ENCODE measurements around the gene VILL.

Gene VILL

DNA sequence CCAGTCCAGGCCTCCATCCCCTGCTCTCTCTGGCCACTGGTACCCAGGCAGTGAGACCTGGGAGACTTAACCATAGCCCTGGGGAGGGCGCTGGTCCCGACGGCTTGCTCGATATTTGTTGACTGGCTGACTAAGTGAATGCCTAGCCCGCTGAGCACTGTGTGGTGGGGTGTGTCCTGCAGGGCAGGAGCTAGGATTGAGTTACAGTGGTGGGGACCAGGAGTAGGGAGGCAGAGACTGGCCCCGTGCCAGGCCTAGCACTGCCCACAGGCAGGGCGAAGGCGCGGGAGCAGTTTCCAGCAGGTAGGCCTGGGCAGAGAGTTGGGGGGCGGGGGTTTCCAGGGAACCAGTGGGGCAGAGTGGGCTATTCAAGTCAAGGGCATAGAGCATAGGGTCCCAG is at the start of gene VILL:
Gene VILL (plus strand): TSS at position 260 of the 400 bp plus-strand sequence. CDS start 2,887 bp downstream, outside the sequence.
- DNase-seq (ENCODE audit: low read depth in 2 of 2) = no peak

DNA sequence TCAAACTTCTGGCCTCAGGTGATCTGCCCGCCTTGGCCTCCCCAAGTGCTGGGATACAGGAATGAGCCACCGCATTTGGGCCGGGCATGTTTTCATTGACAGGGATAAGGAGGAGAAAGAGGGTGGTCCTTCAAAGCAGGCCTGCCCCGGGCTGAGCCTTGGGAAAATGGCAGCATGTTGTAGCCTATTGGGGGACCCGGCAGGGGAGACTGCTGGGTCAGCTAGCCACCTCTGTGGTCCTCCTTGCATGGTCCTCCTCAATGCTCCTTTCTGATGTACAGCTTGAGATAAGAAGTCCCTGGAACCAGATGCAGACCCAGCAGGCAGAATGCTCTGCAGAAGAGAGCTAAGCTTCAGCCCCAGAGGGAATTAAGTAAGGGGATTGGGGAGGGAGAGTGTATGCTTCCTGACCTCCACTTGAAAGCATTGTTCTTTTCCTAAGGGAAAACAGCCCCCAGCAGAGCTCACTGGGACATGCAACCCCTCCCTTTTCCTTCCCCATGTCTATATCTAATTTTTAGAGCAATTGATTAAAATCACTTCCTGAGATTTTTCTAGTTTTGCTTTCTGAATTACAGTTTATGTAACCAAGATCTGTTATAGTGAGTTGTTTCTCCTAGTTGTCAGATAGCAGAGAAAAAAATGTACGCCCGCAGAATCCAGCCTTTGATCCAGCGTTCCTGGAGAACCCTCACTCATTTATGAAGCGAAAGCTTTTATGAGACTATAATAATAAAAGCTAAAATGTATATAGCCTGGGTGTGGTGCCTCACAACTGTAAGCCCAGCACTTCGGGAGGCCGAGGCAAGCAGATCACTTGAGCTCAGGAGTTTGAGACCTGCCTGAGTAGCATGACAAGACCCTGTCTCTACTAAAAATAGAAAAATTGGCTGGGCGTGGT is 48.7 kb upstream of the VILL start:
- DNase-seq (ENCODE audit: low read depth in 2 of 2) = no peak

DNA sequence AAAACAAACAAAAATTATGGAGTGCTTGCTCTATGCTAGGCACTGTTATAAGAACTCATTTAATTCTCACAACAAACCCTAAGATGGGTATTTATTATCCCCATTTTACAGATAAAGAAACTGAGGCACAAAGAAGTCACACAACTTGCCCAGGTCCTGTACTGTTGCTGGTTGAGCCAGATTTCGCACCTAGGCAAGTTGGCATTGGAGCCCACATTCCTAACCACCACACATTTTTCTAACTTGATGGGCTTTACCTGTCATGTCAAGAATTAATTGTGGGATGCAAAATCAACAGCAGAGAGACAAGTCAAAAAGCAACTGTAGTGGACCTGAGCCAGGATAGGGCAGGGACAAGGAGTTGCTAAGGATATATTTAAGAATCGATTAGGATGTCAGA is 47.9 kb upstream of the VILL start:
- DNase-seq (ENCODE audit: low read depth in 2 of 2) = no peak

DNA sequence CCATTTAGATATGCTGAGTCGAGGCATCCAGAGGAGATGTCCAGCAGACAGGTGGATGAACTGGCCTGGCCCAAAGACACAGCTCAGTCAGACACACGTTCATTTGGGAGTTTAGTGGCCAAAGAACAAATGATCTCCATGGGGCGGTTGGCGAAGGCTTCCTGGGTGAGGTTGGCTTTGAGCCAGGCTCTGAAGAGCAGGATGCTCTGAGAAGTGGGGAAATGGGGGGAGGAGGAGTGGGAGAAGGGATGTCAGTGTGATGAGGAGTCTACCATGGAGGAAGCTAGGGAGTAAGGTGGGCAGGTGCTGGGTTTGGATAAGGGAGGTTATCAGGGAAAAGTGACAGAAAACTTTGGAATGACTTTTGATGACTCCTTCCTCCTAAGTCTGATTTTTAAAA is 47.5 kb upstream of the VILL start:
- DNase-seq (ENCODE audit: low read depth in 2 of 2) = no peak

DNA sequence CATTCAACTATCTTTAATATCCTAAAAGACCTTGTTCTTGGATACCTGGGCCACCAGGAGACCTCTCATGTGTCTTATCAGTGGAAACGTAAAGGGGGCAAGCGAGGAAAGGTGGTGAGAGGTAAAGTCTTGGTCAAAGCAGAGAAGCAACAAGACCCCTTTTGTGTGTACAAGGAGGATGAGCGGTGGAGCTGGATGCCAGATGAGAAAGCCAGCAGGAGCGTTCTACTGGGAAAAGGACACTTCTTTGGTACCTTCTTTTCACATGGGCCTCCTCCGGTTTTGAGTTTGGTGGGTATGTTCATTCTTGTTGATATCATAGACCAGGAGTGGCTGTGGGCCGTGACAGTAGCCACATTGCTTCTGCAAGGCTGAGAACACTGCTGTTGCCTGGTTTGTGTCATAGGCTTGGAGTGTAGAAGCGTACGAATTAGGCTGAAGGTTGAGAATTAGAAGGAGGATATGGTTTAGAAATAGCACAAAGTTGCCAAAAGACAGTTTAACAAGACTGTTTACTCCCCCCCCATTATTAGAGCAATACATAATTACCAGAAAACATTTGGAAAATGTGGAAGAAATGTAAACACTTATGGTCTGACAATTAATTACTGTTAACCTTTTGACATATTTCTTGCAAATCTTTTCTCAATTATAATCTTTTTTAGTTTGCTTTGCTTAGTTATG is 46.8 kb upstream of the VILL start:
- no peak for DNase-seq (ENCODE audit: low read depth in 2 of 2)

DNA sequence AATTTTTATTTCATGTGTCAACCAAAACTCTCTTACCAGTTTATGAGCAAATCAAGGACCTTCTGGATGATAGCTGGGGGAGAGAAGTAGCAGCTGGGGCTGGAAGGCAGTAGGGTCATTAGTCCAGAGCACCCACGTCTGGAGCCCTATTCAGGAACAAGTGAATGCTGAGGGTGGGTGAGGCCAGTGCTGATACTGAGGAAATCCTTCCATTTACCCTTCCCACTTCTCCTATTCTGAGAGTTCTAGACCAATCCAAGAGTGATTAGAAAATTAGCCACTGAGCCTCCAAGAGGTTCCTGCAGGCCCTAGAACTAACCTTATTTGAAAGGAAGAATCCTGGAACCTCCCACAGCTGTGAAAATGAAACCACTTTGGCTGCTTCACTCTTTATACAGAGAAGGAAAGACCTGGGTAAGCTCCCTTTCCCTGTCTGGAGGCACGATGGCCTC is 46.2 kb upstream of the VILL start:
- no peak for DNase-seq (ENCODE audit: low read depth in 2 of 2)

DNA sequence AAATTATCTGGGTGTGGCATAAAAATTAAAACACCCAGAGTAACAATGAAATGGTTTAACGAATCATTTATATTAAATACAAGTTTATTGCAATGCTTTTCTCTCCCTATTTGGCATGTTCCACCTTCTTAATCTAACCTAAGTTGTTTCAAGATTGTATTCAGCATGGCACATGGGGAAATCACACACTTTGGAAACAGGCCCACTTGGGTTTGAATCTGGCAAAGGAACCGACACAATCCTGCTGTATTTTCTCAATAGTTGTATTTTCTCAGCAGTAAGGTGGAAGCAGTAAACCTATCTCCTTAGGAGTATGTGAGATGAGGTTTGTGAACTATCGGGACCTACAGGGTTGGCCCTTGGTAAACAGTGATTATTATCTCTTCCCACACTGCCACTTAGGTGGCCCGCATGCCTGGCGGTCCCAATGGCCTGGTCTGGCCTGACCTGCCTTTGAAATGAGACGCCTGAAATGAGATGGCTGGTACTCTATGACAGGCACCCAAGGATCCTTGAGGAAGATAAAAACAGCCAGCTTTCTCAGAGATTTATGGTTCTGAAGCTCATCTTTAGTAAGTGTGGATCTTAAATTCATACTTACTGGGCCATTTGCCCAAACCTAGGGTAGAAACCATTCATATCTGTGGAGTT is 45.3 kb upstream of the VILL start:
- DNase-seq (ENCODE audit: low read depth in 2 of 2) = no peak

DNA sequence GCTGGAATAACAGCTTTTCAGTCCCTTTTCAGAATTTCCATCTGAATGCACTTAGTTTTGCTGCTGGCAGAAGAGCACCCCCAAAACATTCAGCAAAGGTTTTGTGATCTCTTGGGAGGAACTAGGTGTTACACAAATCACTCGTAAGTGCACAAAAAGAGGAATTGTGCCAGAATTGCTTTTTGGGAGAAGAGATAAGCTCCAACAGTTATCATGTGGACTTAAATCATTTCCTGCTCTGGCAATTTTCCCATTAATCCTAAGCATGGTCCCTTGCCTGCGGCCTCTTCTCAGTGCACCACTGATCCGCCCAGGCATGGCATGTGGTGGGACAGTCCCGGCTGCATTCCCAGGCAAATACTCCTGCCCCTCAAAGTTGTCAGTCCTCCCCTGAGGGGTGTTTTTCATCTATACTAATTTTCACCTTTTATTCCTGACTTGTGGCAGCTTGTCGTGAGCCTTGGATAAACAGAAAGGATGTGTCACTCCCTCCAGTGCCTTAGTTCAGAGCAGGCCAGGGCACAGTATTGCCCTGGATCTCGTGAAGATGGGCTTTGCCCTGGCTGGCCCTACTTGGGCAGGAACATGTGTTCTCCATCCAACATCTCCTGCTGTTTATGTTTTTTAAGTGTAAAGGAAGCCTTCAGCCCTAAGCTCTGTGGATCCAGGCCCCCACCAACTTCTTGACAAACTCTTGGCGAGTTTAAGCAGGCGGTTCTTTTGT is 44.6 kb upstream of the VILL start:
- no peak for DNase-seq (ENCODE audit: low read depth in 2 of 2)

DNA sequence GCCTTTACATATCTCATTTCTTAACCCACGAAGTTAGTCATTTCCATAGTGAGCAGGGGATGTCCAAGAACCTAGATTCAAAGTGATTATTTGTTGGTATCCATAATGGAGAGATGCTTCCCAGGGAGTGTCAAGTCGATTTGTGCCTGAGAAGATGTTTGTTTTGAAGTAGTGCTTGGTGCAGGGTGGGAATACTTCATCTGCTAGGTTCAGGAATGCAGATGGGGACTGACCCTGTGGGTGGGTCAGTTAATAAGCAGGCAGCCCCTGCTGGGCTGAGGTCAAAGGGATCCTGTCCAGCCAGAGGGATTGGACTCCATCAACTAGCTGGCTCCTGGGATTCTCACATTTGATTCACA is 44.1 kb upstream of the VILL start:
- DNase-seq (ENCODE audit: low read depth in 2 of 2) = no peak

DNA sequence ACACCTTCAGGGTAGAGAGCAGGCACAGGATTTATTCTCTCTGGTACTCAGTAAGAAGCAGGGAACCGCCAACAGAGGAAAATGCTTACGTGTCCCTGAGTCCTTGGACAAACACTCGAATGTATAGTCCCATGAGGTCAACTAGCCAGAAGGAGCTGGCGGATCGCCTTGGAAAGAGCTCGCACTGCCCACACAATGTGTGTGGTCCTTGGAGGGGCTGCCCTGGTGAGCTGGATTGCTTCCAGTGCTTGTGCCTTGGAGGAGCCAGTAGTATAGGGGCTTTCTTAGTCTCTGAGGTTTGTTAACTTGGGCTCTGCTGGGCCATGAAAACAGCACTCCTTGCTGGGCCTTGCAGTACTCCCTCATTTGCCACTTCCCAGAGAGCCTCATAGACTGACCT is 40.7 kb upstream of the VILL start:
- DNase-seq (ENCODE audit: low read depth in 2 of 2) = no peak

DNA sequence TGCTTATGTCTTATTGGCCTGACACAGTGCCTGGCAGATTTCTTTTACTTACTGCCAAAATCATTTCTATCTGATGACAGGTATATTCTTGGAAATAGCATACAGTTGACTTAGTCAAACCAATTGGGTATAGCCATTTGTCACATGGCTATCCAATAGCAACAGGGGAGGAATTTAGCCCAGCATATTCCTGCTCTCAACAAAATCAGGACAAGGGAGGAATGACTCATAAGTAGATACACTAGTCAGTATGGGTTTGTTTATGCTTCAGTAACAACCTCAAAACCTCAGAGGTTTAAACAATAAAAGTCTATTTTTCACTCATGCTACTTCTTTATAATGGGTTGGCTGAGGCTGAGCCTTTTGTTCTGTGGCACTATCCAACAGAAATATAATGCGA is 38.0 kb upstream of the VILL start:
- DNase-seq (ENCODE audit: low read depth in 2 of 2) = no peak

DNA sequence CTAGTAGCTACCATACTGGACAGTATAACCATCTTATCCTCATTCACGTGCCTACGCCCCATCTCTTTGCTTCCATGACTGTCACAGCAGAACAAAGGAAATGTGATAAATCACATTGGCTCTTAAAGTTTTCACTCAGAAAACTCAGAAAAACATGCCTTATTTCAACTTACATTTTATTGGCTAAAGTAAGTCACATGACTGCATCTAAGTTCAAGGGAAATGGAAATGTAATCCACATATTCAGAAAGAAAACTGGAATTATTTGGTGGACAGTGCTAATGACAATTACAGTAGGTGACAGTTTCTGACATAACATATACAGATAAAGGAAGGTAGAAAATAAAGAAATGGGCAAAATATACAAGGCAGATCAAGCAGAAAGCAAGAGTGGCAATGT is 37.4 kb upstream of the VILL start:
- DNase-seq (ENCODE audit: low read depth in 2 of 2) = no peak

DNA sequence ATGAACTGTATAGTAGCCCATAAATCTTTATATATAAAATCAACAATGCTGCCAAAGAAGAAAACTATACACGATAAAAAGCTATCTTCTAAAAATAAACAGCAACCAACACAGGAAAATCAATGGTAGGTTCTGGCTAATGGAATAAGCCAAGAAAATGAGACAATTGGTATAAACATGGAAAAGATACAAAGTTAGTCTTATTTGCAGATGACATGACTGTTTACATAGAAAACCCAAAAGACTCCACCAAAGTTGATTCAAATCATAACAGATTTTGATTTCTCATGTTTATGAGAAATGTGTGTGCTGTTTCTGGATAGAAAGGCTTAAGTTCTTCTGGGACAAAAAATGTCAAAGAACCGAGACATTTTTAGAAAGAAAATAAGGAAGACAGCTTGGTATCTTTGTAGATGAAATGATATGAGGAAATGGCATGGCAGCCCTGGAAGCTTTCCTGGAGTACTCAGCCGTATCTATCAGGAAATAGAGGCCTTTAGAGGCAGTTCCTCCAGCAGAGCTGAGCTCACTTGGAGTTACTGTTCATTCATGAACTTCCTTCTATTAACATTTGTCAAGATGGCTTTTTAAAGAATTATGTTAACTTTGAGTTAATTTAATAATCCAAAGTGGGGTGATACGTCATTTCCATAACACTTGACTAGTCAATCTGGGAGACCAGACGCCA is 36.7 kb upstream of the VILL start:
- no peak for DNase-seq (ENCODE audit: low read depth in 2 of 2)

DNA sequence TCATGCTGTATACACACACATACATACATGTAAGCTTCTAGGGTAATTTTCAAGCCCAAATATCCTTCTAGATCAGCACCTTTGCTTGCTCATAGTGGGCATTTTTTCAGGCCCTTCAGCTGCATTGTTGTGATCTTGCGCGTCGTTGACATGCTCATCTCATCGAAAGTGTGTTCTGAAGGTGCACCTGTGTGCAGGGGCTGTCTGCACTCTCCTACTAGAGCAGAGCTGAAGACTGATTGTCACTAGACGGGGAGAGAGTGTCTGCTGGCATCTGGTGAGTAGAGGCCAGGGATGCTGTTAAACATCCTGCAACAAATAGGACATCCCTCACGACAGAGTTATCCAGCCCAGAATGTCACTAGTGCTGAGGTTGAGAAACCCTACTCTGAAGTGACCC is 35.7 kb upstream of the VILL start:
- DNase-seq (ENCODE audit: low read depth in 2 of 2) = no peak

DNA sequence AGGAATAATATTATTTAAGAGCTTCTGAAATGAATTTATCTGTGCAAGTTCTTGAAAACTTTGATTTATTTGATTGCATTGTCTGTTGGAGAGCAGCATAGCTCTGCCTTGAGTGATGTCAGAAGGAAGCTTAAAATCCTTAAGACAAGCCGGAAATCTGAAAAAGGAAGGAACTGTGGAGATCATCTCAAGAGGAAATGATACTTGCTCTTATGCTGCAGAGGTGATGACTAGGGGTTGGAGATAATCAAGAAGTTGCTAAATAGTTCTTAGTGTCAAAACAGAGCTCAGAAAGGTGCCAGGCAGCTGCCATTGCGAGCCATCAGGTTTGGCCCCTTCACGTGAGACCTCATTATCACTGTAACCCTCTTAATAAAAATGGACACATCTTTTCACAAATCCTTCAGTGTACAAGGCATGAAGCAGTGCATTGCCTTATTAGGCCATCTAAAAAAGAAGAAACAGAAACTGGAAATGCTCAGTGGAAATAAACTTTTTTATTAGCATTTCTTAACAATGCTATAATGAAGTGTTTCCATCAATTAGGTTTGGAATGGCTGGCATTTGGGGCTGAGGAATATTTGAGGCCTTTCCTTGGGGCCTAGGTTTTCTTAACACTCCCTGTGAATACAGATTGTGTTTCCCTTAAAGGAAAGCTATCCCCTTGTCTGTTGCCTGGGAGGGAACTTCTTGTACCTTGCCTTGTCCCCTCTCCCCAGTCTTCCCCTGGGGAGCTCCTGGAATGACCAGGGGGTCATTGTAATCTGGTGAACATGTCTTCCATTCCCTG is 34.5 kb upstream of the VILL start:
- no peak for DNase-seq (ENCODE audit: low read depth in 2 of 2)

DNA sequence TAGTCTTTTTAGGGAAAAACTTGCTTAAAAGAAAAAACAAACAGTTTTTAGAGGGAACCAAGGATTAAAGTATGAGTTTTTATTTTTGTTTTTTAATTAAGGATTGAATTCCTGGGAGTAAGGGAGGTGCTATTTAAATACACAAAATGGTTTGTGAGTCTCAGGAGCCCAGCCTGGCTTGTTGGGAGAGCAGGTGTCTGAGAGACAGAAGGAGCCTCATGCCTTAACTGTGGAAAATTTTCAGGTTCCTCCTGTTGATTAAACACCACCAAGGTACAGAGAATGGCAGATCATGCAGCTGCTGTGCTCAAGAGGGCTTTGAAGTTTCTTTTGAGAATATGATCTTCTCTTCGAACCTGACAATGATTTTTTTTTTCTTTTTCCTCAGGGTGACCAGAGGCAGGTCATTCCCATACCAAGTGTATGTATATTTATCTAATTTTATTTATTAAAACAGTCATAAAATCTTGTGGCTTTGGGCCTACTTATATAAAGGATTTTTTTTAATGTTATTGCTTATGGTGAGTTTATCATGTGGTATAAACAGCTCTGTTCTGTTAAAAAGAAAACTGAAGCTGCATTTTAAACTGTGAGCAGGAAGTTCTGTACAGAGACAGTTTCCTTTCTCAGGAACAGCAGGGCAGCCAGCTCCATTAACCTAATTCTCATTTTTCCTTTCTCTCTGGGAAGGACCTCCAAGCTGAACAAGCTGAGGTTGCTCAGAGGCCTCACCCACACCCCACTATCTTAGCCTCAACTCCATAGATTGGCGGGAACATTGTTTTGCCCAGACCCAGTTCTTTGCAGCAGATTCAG is 33.7 kb upstream of the VILL start:
- no peak for DNase-seq (ENCODE audit: low read depth in 2 of 2)

DNA sequence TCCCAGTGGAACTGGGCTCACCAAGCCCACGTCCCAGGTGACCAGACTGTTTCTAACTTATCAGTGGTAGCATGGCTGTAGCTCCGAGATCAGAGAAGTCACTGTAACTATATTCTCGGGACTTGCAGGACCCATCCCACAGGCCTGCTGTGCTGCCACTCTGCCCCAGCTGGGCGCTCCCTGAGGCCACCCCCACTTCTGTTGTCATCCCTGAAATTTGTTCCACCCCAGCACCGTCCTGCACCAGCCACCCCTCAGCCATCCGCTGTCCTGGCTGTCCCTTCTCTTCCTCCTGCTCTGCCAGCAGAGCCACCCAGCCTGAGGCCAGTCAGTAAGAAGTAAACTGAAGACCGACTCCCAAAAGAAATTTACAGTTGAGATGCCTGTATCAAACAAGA is 33.0 kb upstream of the VILL start:
- DNase-seq (ENCODE audit: low read depth in 2 of 2) = no peak

DNA sequence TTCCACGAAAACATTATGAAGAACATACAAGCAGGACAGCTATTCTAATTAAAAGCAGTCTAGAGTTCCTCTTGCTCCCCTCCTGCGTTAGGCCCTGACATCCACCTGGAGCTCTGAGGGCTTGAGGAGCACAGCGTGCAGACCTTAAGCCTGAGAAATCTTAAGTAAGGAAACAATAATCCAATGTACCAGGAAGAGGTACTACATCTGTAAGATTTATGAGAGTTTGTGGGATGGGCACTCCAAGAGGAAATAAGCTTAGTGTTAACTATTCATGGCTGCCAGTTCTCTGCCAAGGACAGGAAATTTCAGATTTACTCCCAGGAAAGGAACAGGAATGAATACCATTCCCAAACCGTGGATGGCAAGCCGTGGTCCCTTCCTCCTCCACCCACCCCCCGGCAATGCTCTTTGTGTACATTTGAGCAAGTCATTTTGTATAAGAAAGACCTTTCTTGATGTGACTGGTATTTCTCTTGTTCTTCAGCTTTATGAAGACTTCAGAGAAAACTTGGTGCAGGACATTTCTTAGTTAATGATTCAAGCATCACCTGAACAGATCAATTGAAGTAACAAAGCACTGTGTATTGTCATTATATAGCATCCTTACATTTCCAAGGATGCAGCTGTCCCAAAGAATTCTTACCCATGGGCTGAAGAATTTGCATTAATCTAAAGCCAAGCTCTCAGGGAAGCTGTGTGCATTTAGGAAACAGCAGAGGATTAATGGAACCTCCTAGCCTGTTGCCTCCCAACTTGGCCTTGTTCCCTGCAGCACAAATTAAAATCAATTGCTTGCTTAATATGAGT is 28.8 kb upstream of the VILL start:
- DNase-seq (ENCODE audit: low read depth in 2 of 2) = no peak

DNA sequence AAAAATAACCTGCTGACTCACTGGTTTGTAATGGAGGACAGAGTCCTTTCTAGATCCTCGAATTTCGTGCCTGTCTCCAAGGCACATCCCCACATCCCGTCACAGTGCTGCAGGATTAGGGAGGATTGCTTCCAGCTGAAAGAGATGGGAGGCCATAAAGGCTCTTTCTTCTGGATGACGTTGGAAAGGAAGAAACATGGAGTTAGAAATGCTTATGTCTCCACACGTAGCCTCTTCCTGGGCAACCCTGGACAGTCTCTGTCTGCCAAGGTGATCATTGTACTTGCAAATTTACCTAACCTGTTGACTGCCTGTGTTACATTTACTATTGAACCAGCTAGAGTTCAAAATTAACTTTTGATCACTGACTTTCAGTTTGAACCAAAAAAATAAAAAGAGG is 27.6 kb upstream of the VILL start:
- peak in 1 of 2 experiments; percentile 12 for DNase-seq (ENCODE audit: low read depth in 2 of 2)
